ENCODE measurements around the gene CEP164. TPM values are rescaled to one million over a fixed set of nuclear protein-coding genes. Genes with fewer than 3 reads are reported as not detected.
"Not testable (repeated sequence)": the region's sequence is repeated elsewhere in the genome, so short reads cannot be mapped to it uniquely, and the experiment has no call there.

The CEP164 gene
- polyA plus RNA-seq, 1 donor from 2014 or later, result 17.7 TPM

- H3K4me1 Mint-ChIP-seq, result peaks cover 0 to 8% (median 0%) of the 10 kb centered on the region in 3 donors
- H3K27ac Mint-ChIP-seq, result no peak overlapping the region
- H3K9me3 Mint-ChIP-seq, result peaks cover 5 to 19% (median 8%) of the 10 kb centered on the region in 3 donors
- no peak overlapping the region for H3K4me3 Mint-ChIP-seq
- peaks cover 2% of the 10 kb centered on the region for H3K27me3 Mint-ChIP-seq
- peaks cover 6% of the 10 kb centered on the region for H3K36me3 Mint-ChIP-seq
Observed at GRCh38 chr11:117453886-117454563, 126.4 kb downstream of the CEP164 start.

- H3K27ac Mint-ChIP-seq, result no peak overlapping the region
- H3K4me3 Mint-ChIP-seq, result no peak overlapping the region
- H3K27me3 Mint-ChIP-seq, result peaks cover 2% of the 10 kb centered on the region
- peaks cover 0 to 8% (median 0%) of the 10 kb centered on the region in 3 donors for H3K4me1 Mint-ChIP-seq
- H3K9me3 Mint-ChIP-seq, result peaks cover 5 to 19% (median 8%) of the 10 kb centered on the region in 3 donors
- H3K36me3 Mint-ChIP-seq, result peaks cover 6% of the 10 kb centered on the region
Observed at GRCh38 chr11:117454564-117454917, 126.9 kb downstream of the CEP164 start.

GRCh38 chr11:117456027-117456720 is 128.5 kb downstream of the CEP164 start:
- Mint-ChIP-seq H3K4me1 (peaks cover 0 to 8% (median 0%) of the 10 kb centered on the region in 3 donors), H3K4me3 (no peak overlapping the region), H3K36me3 (peaks cover 6% of the 10 kb centered on the region), H3K9me3 (peaks cover 5 to 19% (median 8%) of the 10 kb centered on the region in 3 donors), H3K27ac (peak overlapping the region in 1 of 3 donors; percentile 62), H3K27me3 (peaks cover 2% of the 10 kb centered on the region)

- not testable (repeated sequence) for H3K4me1 Mint-ChIP-seq, H3K36me3 Mint-ChIP-seq, H3K27me3 Mint-ChIP-seq, H3K4me3 Mint-ChIP-seq
- Mint-ChIP-seq H3K9me3 (peaks cover 5 to 19% (median 8%) of the 10 kb centered on the region in 3 donors), H3K27ac (peak overlapping the region in 1 of 3 donors; percentile 62)
Observed at GRCh38 chr11:117456721-117457029, 129.0 kb downstream of the CEP164 start.

GRCh38 chr11:117457031-117457785 is 129.6 kb downstream of the CEP164 start:
- Mint-ChIP-seq H3K27ac (no peak overlapping the region), H3K36me3 (peaks cover 6% of the 10 kb centered on the region), H3K4me3 (no peak overlapping the region), H3K4me1 (peaks cover 0 to 8% (median 0%) of the 10 kb centered on the region in 3 donors), H3K9me3 (peaks cover 5 to 14% (median 8%) of the 10 kb centered on the region in 3 donors), H3K27me3 (peaks cover 3% of the 10 kb centered on the region)

- no peak overlapping the region for H3K27ac Mint-ChIP-seq
- H3K4me3 Mint-ChIP-seq, result no peak overlapping the region
Observed at GRCh38 chr11:117457835-117458234, 130.2 kb downstream of the CEP164 start.

GRCh38 chr11:117458275-117459122 is 130.8 kb downstream of the CEP164 start:
- Mint-ChIP-seq H3K36me3 (peaks cover 6% of the 10 kb centered on the region), H3K9me3 (peaks cover 5 to 9% (median 5%) of the 10 kb centered on the region in 3 donors), H3K27me3 (peaks cover 3% of the 10 kb centered on the region), H3K4me3 (no peak overlapping the region), H3K4me1 (peaks cover 0 to 8% (median 0%) of the 10 kb centered on the region in 3 donors), H3K27ac (no peak overlapping the region)

More at GRCh38 chr11:117457835-117458234, 130.2 kb downstream of the CEP164 start:
- Mint-ChIP-seq H3K4me1 (peaks cover 0 to 8% (median 0%) of the 10 kb centered on the region in 3 donors), H3K27me3 (peaks cover 3% of the 10 kb centered on the region), H3K9me3 (peaks cover 5 to 13% (median 6%) of the 10 kb centered on the region in 3 donors), H3K36me3 (peaks cover 6% of the 10 kb centered on the region)

GRCh38 chr11:117459123-117459978 is 131.7 kb downstream of the CEP164 start:
- Mint-ChIP-seq H3K27ac (no peak overlapping the region), H3K4me1 (peaks cover 0 to 8% (median 0%) of the 10 kb centered on the region in 3 donors), H3K27me3 (peaks cover 3% of the 10 kb centered on the region), H3K36me3 (peaks cover 3% of the 10 kb centered on the region), H3K9me3 (peaks cover 3 to 5% (median 4%) of the 10 kb centered on the region in 3 donors), H3K4me3 (no peak overlapping the region)

GRCh38 chr11:117459979-117460300 is 132.3 kb downstream of the CEP164 start:
- Mint-ChIP-seq H3K36me3 (no peaks in the 10 kb centered on the region), H3K27me3 (peaks cover 3% of the 10 kb centered on the region), H3K4me3 (no peak overlapping the region), H3K4me1 (peaks cover 0 to 8% (median 0%) of the 10 kb centered on the region in 3 donors), H3K9me3 (peaks cover 0 to 3% (median 2%) of the 10 kb centered on the region in 3 donors), H3K27ac (no peak overlapping the region)

- H3K27me3 Mint-ChIP-seq, result peaks cover 7% of the 10 kb centered on the region
- H3K27ac Mint-ChIP-seq, result peak overlapping the region in 1 of 3 donors; percentile 50
- H3K9me3 Mint-ChIP-seq, result peaks cover 0 to 1% (median 0%) of the 10 kb centered on the region in 3 donors
- no peaks in the 10 kb centered on the region for H3K36me3 Mint-ChIP-seq
- no peak overlapping the region for H3K4me3 Mint-ChIP-seq
- H3K4me1 Mint-ChIP-seq, result peaks cover 0 to 2% (median 0%) of the 10 kb centered on the region in 3 donors
Observed at GRCh38 chr11:117461396-117462182, 133.9 kb downstream of the CEP164 start.

GRCh38 chr11:117462183-117462863 is 134.7 kb downstream of the CEP164 start:
- Mint-ChIP-seq H3K4me3 (no peak overlapping the region), H3K27ac (no peak overlapping the region), H3K9me3 (peaks cover 0 to 1% (median 0%) of the 10 kb centered on the region in 3 donors)

GRCh38 chr11:117462864-117463247 is 135.2 kb downstream of the CEP164 start:
- Mint-ChIP-seq H3K4me1 (peaks cover 0 to 2% (median 0%) of the 10 kb centered on the region in 3 donors), H3K27ac (no peak overlapping the region), H3K4me3 (no peak overlapping the region), H3K27me3 (peaks cover 7% of the 10 kb centered on the region), H3K9me3 (peaks cover 0 to 1% (median 0%) of the 10 kb centered on the region in 3 donors), H3K36me3 (no peaks in the 10 kb centered on the region)

More at GRCh38 chr11:117462183-117462863, 134.7 kb downstream of the CEP164 start:
- H3K27me3 Mint-ChIP-seq, result peaks cover 7% of the 10 kb centered on the region
- no peaks in the 10 kb centered on the region for H3K36me3 Mint-ChIP-seq
- peaks cover 0 to 2% (median 0%) of the 10 kb centered on the region in 3 donors for H3K4me1 Mint-ChIP-seq
